NCI-H2196 treated with DMSO at 0.1 percent for 48 hours (cell line): Measurements from ENCODE around the gene CFAP97D1.

Experiments
- DNase-seq: peaks from one replicate; lab custom pipeline; 2025; ENCODE audit not compliant: unreplicated experiment; lab: John Stamatoyannopoulos, UW

The CFAP97D1 gene

DNA sequence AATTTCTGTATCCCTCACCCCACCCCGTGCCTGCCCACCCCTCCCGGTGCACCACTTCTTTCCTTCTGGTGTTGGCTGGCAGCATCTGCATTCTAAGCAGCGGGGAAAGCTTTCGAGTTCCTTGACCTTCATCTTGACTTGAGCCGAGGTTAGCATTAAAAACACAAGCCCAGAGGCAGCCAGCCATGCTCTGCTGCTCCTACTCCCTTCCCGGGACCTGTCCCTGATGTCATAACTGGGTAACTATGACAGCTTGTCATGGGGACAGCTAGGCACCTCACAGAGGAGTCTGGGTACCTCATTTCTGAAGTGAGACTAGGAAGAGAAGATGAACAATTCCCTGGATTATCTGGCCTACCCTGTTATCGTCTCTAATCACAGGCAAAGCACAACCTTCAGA, at the start of gene CFAP97D1:
TSS of gene CFAP97D1 (plus strand) at position 301 of the 400 bp plus-strand sequence. CDS start at position 329, 28 bp downstream.
- DNase-seq, result no peak

DNA sequence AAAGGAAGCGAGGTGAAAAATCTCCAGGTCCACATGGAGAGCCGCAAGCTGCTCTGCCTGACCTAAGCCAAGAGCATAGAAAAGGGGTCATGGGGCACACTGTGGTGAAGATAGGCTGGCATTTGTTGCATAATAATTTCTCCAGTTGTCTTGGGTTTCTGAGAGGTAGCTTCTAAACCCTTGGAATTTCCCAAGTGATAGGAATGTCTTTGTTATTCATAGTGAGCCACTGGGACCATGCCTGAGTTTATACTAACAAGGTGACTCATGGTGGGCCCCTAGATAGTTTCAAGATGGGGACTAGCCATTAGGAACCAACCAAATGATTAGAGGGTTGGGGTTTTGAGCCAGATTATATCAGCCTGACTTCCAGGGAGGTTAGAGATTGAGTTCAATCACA, 47.3 kb upstream of the CFAP97D1 start:
- no peak for DNase-seq

DNA sequence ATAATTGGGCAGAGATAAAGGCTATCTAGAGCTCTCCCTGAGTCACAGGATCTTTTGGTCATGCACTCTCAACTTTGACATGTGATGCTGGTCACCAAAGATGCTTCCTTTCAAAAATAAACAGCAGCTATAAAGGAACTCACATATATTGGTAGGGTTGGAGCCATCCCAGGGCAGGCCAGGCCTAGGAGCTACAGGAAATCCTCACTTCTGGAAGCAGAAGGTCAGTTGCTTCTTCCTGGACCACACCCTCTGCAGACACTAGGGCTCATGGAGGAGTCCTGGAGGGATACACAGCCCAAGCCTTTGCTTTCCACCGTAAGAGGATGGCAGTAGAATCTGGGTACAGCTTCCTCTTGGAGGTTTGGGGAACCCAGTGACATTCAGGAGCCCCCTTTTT, 46.3 kb upstream of the CFAP97D1 start:
- no peak for DNase-seq

DNA sequence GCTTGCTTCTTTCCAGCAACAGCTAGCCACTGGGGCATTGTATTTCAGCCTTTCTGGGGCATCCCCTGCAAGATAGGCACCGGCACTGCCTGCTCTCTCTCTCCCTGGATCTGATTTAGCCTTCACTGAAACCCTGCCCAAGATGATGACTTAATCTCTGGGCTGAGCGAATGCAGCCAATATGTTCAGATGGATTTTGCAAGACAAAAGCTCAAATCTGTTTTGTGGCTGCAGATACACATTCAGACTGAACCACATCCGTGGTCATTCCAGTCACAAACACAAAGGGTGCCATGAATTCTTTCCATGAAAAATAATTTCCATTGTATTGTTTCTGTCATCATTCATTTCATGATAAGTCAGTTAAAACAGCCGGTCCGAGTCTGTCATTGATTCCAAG, 45.9 kb upstream of the CFAP97D1 start:
- no peak for DNase-seq

DNA sequence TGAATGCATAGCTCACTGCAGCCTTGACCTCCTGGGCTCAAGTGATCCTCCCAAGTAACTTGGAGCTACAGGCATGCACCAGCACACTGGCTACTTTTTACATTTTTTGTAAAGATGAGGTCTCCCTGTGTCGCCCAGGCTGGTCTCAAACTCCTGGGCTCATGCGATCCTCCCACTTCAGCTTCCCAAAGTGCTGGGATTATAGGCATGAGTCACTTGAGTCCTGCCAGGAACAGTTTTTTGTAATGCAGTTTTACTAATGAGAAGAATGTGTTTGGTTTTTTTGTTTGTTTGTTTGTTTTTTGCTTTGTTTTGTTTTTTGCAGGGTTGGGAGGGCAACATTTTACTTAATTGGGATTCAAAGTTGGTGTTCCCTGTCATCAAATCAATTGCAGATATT, 43.8 kb upstream of the CFAP97D1 start:
- no peak for DNase-seq

DNA sequence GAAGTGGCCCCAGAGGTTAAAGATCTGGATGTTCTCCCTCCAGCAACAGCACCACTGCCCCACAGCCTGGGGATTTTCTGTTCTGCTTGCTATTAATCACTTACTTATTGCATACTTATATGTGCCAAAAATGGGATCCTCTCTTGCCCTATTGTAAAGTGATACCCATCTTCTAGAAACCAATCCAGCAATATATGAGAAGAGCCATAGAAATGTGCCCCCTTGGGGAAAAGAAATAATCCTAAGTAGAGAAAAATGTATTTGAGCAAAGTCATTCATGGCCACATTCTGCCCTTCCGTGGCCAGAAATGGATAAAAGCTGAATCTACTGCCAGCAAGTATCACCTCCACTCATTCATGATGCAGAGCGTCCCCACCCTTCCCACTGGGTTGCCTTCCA, 42.5 kb upstream of the CFAP97D1 start:
- DNase-seq, result no peak

DNA sequence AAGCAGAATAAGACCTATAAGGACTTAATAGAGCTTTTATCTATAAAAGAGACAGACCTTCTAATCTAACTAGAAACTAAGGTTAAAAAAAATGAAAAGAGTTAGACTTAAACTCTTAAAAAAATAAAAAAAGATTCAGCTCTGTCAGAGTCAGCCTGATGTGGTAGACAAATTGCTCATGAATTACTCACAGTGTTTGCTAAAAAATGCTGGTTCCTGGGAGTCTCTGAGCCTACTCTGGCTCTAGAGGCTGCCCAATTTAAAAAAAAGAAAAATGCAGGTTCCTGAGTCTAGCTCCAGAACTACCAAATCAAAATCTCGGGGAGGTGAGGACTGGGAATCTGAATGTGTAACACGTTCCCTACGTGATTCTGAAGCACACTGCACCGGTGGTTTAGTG, 39.7 kb upstream of the CFAP97D1 start:
- no peak for DNase-seq

DNA sequence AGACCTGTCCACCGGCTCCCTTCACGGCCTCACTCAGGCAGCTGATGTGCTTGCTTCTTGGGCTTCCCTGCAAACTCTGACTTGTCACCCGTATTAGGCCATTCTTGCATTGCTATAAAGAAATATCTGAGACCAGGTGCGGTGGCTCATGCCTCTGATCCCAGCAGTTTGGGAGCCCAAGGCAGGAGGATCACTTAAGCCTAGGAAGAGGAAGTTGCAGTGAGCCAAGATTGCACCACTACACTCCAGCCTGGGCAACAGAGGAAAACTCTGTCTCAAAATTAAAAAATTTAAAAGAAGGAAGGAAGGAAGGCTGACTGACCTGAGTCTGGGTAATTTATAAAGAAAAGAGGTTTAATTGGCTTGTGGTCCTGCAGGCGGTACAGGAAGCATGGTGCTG, 38.6 kb upstream of the CFAP97D1 start:
- no peak for DNase-seq

DNA sequence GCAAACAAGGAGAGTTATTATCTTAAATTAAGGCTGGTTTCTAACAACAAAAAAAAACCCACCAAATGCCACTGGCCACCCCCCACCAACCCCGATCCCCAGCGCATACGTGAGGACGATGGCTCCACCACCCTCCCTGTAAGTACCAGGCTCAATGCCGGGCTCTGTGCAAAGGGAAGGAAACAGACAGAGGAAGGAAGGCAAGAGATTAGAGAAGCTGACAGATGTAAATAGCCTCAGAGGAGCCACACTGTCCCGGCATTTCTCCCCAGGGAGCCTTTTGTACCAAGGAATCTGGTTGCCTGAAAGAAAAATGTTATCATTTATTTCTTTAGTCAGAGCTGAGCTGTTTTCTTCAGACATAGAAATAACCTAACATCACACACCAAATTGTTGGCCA, 34.7 kb upstream of the CFAP97D1 start:
- DNase-seq, result no peak

DNA sequence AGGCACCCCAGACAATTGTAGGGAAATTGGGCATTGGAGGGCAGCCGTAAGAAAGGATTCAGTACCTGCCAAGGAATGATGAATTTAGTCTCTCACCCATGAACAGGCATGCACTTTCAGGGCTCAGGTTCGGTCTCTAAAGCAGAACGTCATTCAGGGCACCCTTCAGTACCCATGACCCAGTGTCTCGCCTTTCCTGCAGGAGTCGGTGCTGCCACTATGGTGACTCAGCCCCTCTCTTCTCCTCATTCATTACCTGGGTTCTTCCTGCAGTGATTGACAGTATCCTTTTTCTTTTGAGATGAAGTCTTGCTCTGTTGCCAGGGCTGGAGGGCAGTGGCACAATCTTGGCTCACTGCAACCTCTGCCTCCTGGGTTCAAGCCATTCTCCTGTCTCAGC, 30.1 kb upstream of the CFAP97D1 start:
- no peak for DNase-seq

DNA sequence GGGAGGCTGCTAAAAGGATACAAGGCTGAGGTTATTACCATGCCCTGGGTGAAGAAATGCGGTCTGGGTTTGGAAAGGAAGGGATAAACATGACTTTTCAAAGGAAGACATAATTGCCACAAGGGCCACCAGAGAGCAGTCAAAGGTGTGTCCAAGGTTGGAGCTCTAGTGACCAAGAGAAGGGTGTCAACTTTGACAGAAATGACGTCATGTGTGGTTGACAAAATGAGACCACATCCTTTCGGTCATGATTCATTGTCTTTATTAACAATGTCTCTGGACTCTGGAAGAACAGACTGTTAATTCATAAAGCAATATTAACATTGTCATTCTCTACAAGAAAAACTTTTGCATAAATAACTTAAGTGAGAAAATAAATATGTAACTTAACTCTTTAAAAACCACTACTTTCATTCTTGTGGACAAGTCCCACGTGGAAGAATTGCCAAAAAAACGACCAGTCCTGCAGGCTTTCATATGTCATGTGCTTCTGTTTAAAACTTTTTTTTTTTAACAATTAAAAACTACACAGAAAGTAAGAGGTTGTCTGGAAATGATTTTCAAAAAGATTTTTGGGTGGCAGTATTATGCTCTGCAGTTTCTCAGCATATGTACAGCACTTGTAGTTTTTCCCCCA, 26.6 kb upstream of the CFAP97D1 start:
- no peak for DNase-seq

DNA sequence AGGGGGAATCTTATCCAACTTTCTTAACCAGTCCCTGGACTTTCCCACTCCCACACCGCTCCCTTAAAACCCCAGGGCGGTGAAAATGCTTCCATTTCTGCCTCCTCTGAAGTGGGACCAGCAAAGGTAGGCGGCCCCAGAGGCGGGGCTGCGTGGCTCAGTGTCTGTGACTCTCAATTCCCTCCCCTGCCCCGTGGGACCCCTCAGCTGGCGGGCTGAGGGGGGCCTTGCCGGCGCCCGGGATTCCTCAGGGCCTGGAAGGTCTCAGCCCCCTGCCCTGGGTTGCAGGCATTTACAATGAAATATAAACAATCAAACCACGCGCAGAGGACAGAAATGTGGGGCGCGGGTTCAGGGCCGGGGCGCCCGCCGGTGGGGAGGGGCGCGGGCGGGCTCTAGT, 25.3 kb upstream of the CFAP97D1 start:
- DNase-seq, result no peak

DNA sequence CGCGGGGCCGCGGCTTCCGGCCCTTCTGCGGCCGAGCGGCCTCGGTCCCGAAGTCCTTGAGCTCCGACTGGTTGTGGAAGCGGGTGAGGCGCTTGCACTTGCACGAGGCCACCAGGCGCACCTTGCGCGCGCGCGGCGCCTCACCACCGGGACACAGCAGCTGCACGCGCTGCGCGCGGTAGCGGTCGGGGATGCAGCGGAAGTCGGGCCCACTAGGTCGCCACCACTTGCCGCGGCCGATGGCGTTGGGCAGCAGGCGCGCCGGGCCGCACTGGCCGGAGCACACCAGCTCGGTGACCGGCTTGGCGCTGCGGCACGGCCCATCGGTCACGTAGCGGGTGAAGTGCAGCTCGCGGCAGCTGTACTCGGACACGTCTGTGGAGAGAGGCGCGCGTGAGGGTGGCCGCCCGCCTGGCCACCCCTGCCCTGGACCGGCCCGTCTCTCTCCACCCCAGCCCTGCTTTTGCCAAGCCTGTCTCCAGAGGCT, 24.8 kb upstream of the CFAP97D1 start:
- no peak for DNase-seq

DNA sequence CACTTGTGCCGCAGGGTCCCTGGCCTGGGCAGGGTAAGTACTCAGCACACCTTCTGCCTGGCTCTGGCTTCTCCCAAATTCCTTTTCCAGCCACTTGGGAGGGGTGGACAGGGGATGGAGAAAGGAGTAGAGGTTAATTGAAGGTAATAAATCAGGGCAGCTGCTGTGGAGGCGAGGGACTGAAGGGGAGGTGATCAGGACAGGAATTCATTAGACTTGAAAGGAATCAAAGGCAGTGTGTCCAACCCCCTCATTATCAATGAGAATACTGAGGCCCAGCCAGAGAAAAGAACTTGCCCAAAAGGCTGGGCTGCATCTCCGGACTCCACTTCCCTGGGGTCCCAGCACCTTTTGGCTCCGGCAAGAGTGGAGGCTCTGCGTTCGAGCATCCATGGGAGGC, 24.0 kb upstream of the CFAP97D1 start:
- DNase-seq, result no peak

DNA sequence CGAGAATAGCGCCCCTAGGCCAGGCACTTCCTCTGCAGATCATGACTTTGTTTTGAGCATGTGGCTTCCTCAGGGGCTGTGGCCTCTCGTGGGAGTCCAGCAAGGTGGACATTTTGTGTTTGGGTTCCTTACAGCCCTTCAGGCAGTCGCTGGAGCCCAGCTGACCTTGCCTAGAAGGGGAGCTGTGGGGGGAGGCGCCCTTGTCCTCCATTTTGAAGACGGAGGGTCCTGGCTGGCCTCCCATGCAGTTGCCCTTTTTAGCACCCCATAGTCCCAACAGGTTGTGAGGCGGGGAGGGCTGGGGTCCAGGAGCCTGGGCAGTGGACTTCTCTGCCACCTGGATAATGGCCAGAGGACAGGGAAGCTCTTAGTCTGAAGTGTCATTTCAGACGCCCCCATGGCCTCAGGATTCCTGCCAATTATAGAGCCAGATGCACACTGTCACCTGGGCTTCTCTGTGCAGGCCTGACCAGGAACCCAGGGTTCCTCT, 23.0 kb upstream of the CFAP97D1 start:
- DNase-seq, result no peak

DNA sequence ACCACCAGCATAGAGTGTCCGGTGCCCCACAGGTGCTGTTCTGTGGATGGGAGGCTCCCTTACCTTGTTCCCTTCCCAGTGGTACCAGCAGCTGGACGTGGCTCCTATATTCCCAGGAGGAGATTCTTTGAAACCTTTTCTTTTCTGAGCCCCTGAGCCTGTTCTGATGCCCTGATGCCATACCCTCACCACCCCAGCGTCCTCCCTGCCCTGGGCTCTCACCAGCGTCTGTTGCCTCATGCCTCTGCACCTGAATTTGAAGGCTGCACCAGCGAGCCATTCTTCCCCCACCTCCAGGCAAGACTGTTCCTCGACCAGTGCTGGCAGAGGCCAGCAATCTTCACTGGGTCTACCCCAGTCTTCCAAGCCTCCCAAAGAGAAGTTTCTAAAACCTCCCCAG, 22.1 kb upstream of the CFAP97D1 start:
- DNase-seq, result no peak

DNA sequence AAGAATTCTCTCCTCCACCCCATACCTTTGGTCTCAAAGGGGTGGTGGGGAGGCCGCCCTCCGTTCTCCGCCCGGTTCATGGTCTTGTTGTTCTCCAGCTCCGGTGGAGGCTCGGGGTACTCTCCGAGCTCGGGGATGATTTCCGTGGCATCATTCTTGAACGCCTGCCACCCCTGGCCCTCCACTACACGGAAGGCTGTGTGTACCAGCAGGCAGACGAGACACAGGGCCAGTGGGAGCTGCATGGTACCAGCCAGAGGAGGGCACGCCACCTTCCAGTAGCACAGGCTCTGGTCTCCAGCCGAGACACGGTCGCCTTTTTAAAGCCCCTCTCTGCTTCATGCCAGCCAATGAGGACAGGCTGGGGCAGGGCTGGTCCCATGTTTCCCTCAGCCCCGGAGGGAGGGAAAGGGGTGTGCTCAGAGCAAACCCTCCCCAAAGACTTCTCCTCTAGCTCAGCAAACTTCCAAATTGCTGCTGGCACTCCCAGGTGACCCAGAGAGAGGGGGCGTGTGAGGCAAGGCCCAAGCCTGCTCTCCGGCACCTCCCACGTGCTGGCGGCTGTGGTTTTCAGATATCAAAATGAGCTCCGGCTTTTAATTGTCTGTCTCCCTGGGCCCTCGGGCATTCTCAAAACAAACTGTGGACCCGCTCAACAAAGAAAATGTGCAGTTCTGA, 21.6 kb upstream of the CFAP97D1 start, which contains the start of gene SOST:
TSS of gene SOST (minus strand) at position 295 of the 678 bp plus-strand sequence. CDS start at position 245, 50 bp downstream.
- no peak for DNase-seq

DNA sequence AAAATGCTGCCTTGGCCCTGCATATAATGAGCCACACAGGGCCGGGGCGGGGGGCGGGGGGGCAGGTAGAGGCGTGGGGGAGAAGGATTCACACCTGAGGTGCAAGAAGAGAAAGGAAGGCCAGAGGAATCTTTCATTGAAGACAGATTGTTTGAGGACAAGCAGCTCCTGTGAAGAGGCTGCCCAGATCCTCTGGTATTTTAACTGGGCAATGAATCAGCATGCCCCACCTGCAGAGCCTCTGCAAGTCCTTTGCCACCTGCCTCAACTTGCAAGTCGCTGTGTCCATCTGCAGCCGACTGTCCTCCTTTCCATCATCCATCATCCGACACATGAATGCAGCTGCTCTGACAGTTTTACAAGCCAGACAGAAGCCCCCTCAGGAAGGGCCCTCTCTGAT, 20.4 kb upstream of the CFAP97D1 start:
- DNase-seq, result no peak

DNA sequence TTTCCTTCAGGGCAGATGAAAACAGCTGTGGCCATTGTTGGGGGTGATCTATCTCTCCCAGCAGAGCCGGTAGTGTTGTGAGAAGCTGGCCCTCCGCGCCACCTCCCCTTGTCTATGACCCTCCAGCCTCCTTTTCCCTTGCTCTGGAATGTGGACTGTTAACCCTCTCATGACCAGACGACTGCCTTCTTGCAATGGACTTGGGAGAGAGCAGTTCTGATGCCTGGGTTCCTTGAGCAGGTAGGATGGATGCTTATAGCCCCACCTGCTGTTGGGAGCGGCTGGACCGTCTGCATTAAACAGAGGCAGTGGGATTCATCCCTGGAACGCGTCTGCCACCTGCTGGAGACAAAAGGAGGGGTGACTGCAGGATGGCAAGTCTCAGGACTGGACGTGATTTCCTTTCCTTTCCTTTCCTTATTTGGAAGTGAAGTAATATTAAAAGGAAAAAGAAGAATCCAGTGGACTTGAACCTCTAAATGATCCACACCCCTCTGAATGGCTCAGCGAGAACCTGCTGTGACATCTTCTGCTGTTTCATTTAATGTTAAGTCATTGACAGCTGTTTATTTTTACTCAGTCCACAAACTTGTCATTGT, 19.9 kb upstream of the CFAP97D1 start:
- DNase-seq, result peak; percentile 70

DNA sequence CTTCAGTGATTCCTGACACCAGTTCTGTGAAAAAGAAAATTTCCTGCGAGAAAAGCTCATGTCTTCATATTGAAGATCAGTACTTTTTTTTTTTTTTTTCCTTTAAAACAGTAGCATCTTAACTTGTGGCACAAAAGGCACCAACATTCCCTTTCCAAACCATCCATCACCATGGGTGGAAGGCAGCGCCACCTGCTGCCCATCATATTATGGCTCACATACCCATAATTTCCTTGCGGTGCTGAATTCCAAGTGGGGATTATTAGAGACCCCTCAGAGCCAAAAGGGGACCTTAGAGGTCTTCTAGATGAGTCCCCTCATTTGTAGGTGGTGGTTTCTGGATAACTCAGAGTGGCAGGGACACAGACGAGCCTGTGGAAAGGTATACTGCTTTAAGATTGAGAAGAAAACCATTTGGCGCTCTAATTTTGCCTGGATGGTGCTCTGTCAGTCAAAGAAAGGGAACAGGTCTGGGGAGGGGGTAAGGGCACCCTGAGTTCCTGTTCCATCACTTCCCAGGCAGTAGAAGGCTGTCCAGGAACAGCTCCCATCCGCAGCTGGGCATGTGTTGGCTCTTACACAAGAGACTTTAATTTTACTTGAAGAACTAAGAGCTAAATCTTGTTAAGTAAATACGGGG, 13.7 kb upstream of the CFAP97D1 start:
- DNase-seq, result peak; percentile 12

DNA sequence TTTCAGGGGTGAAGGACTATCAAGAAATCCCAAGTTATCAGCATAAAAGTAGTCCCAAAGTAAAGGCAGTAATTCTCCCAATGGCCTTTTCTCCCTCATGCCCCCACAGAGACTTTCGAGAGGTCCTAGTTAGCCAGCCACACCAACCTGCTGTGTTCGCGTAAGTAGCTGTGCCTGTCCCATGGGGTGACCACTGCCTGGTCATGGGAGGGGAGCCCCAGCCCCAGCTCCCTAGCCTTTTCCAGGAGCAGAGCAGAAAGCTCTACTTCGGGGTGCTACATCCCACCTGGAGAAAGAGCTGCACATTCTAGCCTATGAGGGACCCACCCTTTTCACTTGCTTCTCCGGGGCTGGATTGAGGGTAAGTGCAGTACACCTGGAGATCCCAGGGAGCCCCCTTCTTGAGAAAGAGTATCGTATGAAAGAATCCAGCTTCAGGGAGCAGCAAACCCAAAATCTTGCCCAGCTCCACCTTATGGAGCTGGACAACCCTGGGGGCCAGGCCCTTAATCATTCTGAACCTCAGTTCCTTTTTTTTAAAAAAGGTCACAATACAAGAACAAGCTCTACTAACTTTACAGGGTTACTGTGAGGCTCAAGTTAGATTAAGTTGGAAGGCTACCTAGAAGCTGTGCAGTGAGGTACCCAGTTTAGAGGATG, 13.1 kb upstream of the CFAP97D1 start:
- DNase-seq, result no peak
